Stomach smooth muscle (tissue), 2 donors: Measurements from ENCODE around the gene CLPTM1L.

ENCODE experiments used
- H3K27ac ChIP-seq: one replicate; pipeline ENCODE4 v1.7.0; 2013; ENCODE audit warnings: mild to moderate bottlenecking, low read length, inconsistent platforms
- H3K27me3 ChIP-seq, 2 donors: one replicate each; pipeline ENCODE4 v1.7.0; 2013; ENCODE audit warnings: low read length in 2 of 2; ENCODE audit not compliant: insufficient read depth in 2 of 2, control insufficient read depth in 1 of 2
- H3K36me3 ChIP-seq, 2 donors: one replicate each; pipeline ENCODE4 v1.7.0; 2013; ENCODE audit warnings: low read length in 2 of 2; ENCODE audit not compliant: control insufficient read depth in 2 of 2, insufficient read depth in 2 of 2
- H3K4me1 ChIP-seq: one replicate; pipeline ENCODE4 v1.7.0; 2013; ENCODE audit warnings: low read length; ENCODE audit not compliant: control insufficient read depth, insufficient read depth
- H3K4me3 ChIP-seq, 2 donors: one replicate each; pipeline ENCODE4 v1.7.0; 2013; ENCODE audit warnings: low read length in 2 of 2
- H3K9ac ChIP-seq, 2 donors: one replicate each; pipeline ENCODE4 v1.7.0; 2013; ENCODE audit warnings: low read length in 2 of 2, mild to moderate bottlenecking in 1 of 2
- H3K9me3 ChIP-seq, 2 donors: one replicate each; pipeline ENCODE4 v1.7.0; 2013; ENCODE audit warnings: low read length in 2 of 2; ENCODE audit not compliant: control insufficient read depth in 2 of 2
- donor health status: healthy.
- donor health status: Pancreatic carcinoma.

The CLPTM1L gene

DNA sequence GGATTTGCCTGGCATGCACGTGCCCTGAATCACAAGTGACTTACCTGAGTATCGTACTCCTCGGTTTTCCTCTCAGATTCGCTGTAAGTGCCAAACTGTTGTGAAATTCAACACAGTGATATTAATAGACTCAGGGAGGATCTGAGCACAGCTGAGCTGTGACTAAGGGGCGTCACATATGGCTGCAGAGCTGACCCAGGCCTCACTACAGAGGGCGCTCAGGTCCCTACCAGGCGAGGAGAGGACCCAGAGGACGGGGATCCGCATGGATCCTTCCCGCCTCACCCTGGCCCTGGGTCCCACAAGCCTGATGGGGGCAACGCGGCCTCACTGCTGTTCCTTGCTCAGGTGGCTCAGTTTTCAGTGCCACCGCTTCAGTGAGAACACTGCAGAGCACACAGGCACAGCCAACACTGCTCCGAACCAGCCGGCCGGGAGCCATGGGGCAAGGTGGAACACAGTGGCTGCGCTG, 20.1 kb downstream of the CLPTM1L start:
- Histone ChIP-seq H3K36me3 (peaks cover 24 to 49% of the 10 kb centered on the region in 2 donors), H3K27me3 (no peaks in the 10 kb centered on the region), H3K4me1 (no peaks in the 10 kb centered on the region), H3K27ac (no peak overlapping the region), H3K9ac (no peak overlapping the region), H3K9me3 (no peaks in the 10 kb centered on the region), H3K4me3 (no peak overlapping the region)

DNA sequence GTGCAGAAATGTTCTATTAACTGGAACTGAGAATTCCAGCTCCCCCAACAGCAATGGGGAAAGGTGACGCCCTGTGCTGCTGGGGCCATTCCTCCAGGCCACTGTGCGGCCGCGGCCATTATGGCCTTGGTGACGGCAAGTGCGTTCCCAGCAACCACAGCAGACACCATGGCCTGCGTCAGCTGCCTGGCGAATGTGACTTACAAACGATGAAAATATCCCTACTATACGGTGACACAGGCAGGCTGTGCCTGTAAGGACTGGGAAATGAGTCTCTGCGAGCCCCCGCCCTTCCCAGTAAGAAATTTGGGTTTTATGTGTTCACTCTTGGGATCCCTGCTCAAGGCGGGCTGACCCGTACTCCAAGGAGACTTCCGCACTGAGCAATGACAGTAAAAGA, 20.6 kb downstream of the CLPTM1L start:
- Histone ChIP-seq H3K4me3 (no peak overlapping the region), H3K36me3 (peaks cover 28 to 52% of the 10 kb centered on the region in 2 donors), H3K4me1 (no peaks in the 10 kb centered on the region), H3K9ac (no peak overlapping the region), H3K27ac (no peak overlapping the region), H3K27me3 (no peaks in the 10 kb centered on the region), H3K9me3 (no peaks in the 10 kb centered on the region)

DNA sequence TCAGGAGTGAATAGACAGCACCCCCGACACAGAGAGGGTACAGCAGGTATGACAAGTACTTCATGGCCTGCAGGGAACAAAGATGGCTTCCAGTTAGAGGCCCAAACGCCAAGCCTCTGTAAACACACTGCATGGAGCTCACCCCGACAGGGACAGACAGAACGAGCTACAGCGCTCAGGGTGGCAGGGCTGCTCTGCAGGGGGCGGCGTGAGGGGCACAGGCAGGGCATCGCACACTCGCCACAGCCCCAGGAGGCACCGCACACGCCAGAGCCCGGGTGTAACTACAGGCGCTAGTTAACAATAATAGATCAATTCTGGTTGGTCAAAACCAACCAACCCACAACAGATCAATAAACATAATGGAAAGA, 21.1 kb downstream of the CLPTM1L start:
- H3K9ac ChIP-seq: no peak overlapping the region
- no peak overlapping the region for H3K4me3 ChIP-seq
- no peaks in the 10 kb centered on the region for H3K27me3 ChIP-seq
- H3K27ac ChIP-seq: no peak overlapping the region
- H3K4me1 ChIP-seq: no peaks in the 10 kb centered on the region
- H3K36me3 ChIP-seq: peaks cover 28 to 51% of the 10 kb centered on the region in 2 donors
- no peaks in the 10 kb centered on the region for H3K9me3 ChIP-seq

DNA sequence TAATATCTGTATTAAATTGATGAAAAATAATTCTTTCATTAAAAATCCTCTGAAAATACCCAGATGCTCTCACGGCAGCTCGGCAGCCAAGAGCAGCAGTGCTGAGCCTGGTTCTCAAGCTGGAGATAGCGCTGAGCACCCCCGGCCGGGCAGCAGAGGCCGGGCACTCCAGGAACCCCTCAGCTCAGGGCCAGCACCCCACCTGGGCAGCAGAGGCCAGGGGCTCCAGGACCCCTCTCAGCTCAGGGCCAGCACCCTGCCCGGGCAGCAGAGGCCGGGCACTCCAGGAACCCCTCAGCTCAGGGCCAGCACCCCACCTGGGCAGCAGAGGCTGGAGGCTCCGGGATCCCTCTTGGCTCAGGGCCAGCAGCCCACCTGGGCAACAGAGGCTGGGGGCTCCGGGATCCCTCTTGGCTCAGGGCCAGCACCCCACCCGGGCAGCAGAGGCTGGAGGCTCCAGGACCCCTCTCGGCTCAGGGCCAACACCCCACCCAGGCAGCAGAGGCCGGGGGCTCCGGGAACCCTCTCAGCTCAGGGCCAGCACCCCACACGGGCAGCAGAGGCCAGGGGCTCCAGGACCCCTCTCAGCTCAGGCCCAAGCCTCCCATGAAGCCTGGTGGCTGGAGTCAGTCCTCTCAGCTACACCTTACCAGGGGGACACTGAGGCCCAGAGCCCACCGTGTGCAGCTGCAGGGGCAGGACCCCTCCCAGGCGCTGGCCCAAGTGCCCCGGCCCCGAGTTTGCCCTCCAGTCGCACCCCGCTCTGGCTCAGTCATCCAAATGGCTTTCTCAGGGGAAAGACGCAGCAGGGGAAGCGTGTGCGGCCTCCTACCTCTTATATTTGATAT, 21.7 kb downstream of the CLPTM1L start:
- Histone ChIP-seq H3K36me3 (peaks cover 28 to 55% of the 10 kb centered on the region in 2 donors), H3K9ac (no peak overlapping the region), H3K27me3 (no peaks in the 10 kb centered on the region), H3K4me3 (no peak overlapping the region), H3K9me3 (no peaks in the 10 kb centered on the region), H3K27ac (no peak overlapping the region), H3K4me1 (no peaks in the 10 kb centered on the region)

DNA sequence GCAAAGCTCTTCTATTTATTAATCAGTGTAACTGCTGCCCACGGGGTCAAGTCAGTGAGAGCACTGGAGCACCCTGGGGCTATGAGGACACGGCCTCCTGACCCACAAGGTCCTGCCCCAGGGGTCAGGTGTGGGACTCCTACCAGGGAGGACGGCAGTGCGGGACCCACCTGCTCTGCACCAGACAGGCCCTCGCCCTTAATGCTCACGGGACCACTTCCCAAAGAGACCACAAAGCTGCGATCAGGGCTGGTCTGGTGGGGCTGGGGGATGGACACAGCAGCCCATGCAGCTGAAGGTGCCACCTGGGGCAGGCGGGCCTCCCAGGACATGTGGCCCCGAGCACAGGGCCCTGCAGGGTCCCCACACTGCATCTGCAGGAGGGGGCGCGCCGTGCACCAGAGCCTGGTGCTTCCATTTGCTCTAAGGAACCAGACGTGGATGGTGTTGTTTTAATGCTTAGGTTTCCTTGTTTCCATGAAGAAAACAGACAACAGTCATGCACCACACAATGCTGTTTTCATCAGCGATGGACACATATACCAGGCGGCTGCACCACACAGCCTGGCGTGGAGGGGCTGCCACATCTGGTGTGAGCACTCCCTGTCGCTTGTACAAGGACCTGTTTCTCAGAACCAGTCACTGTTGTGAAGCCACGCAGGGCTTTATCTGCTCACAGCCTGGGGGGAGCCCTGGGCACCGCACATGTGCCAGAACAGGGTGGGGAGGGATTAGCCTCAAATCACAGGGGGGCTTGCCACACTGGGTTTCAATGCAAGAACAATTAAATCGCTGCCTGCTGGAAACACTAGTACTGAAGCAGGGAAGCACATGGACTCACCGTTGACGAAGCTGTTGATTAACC, 22.6 kb downstream of the CLPTM1L start:
- H3K27ac ChIP-seq: no peak overlapping the region
- no peaks in the 10 kb centered on the region for H3K4me1 ChIP-seq
- H3K4me3 ChIP-seq: no peak overlapping the region
- H3K9ac ChIP-seq: no peak overlapping the region
- H3K27me3 ChIP-seq: no peaks in the 10 kb centered on the region
- H3K36me3 ChIP-seq: peaks cover 36 to 58% of the 10 kb centered on the region in 2 donors
- H3K9me3 ChIP-seq: no peaks in the 10 kb centered on the region

DNA sequence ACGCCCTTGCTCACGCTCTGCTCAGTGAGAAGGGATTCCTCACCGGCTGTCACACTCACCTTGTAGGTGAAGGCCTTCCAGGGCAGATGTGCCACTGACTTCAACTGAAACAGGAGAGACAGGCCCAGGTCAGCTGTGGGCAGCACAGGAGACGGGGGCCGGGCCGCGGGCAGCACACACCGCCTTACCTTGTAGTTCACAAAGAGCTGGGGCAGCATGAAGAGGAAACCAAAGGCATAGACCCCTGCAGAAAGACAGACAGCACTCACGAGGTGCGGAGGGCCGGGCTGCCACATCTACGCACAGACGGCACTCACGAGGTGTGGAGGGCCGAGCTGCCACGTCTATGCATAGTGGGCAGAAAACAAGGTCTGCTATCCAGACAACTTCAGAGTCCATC, 23.3 kb downstream of the CLPTM1L start:
- Histone ChIP-seq H3K27ac (no peak overlapping the region), H3K9ac (no peak overlapping the region), H3K4me1 (no peaks in the 10 kb centered on the region), H3K4me3 (no peak overlapping the region), H3K36me3 (peaks cover 36 to 58% of the 10 kb centered on the region in 2 donors), H3K9me3 (no peaks in the 10 kb centered on the region), H3K27me3 (no peaks in the 10 kb centered on the region)

DNA sequence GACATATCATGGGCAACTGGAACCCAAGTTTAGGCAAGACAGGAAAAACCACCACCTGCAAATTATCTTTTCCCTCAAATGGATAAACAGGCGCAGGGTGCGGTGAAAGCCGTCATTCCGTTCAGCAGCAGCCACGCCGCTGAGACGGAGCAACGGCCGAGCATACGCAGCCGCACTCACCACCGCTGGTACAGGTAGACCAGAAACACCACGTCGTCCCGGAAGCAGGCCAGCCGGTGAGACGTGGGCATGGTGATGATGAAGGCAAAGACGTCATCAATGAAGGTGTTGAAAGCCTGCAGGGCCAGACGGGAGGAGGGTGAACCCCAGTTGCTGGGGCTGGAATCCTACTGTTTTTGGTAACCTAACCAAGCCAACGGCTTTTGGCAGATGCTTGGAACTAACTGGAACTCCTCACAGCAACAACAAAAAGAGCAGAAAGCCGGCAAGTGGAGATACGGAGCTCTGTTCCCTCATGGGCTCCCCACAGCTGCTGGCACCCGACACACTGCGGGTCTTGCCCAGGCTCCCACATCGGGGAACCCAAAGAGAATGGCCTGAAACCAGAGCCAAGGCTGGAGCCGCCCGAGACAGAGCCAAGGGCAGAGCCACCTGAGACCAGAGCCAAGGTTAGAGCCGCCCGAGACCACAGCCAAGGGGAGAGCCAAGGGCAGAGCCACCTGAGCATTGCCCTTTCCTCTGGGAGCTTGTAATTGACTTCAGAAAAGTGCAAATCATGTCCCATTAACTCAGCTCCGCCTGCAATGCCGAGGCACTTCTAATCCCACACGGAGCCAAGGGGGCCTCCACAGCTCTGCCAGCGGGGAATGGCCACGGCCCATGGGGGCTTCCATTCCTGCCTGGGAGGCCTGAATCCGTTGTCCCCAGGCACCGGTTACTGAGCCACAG, 24.2 kb downstream of the CLPTM1L start:
- Histone ChIP-seq H3K9ac (no peak overlapping the region), H3K4me3 (no peak overlapping the region), H3K36me3 (peaks cover 33 to 54% of the 10 kb centered on the region in 2 donors), H3K4me1 (peaks cover 9% of the 10 kb centered on the region), H3K9me3 (no peaks in the 10 kb centered on the region), H3K27ac (no peak overlapping the region), H3K27me3 (no peaks in the 10 kb centered on the region)

DNA sequence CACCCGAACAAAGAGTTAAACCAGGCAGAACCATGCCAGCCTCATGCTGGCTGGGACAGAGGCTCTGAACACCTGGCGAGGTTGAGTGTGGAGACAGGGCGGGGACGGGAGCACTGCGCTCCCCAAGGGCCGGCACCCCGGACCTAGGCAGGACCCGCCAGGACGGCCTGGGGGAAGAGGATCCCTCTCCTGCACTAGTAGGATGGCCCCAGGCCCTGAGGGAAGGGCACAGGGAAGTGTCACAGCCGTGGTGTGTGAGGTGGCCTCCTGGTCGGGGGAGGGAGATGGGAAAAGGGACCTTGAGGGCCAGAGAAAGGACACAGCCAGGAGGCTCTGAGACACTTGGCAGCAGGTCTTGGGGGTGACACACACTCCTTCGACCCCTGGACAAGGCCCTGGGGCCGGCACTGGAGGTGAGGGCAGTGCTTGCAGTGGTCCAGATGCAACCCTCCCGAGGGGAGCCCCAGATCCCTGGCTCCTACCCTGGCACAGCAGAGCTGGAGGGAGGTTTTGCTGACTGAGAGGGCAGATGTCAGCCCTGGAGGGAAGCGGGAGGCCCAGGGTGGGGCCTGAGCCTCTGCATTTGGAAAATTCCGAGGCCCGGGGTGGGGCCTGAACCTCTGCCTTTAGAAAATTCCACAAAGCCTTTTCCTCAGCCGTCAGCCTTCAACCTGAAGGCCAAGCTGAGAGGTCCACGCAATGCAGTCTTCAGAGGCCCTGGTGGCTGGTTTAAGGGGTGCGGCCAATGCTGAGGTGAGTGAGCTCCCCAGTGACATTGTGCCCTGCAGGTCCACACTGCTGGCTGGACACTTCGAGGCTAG, 25.3 kb downstream of the CLPTM1L start:
- Histone ChIP-seq H3K36me3 (peaks cover 30 to 43% of the 10 kb centered on the region in 2 donors), H3K9ac (no peak overlapping the region)

DNA sequence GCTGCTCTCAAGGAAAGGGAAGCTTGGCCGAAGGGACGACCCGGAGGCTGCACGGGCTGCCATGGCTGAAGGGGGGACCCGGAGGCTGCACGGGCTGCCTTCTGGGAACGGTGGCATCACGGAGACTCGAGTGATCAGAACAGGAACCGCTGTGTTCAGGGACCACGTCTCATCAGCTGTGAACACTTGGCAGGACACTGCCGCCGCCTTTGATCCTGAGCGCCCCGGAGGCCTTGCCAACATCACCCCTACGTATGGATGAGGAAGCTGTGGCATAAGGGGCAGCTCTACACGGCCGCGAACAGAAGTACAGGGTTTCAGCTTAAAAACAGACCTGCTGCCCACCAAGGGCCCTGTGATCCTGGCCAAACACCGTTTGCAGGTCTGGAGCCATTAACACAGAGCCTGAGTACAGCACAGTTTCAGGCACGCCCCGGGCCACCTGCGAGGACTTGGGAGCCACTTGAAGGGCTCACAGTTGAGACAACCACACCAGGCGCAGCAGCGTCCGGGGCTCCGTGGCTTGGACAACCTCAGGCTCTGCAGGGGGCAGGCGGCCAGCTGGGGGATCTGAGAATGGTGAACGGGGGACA, 26.1 kb downstream of the CLPTM1L start:
- Histone ChIP-seq H3K9ac (no peak overlapping the region), H3K27me3 (no peaks in the 10 kb centered on the region), H3K4me1 (peaks cover 10% of the 10 kb centered on the region), H3K36me3 (peaks cover 24 to 35% of the 10 kb centered on the region in 2 donors), H3K9me3 (no peaks in the 10 kb centered on the region), H3K27ac (no peak overlapping the region), H3K4me3 (no peak overlapping the region)

More for the DNA sequence above, 25.3 kb downstream of the CLPTM1L start:
- Histone ChIP-seq H3K4me1 (peaks cover 10% of the 10 kb centered on the region), H3K27ac (no peak overlapping the region), H3K27me3 (no peaks in the 10 kb centered on the region), H3K9me3 (no peaks in the 10 kb centered on the region), H3K4me3 (no peak overlapping the region)
